GM18498 (cell line): ENCODE data around the gene HOXD1.

Experiments
- ATAC-seq: cut with Tn5 transposase; IDR thresholded peaks from one replicate; pipeline ENCODE4 v1.9.1; 2021; ENCODE audit warnings: mild to moderate bottlenecking, moderate library complexity; ENCODE audit not compliant: unreplicated experiment

Gene HOXD1

DNA sequence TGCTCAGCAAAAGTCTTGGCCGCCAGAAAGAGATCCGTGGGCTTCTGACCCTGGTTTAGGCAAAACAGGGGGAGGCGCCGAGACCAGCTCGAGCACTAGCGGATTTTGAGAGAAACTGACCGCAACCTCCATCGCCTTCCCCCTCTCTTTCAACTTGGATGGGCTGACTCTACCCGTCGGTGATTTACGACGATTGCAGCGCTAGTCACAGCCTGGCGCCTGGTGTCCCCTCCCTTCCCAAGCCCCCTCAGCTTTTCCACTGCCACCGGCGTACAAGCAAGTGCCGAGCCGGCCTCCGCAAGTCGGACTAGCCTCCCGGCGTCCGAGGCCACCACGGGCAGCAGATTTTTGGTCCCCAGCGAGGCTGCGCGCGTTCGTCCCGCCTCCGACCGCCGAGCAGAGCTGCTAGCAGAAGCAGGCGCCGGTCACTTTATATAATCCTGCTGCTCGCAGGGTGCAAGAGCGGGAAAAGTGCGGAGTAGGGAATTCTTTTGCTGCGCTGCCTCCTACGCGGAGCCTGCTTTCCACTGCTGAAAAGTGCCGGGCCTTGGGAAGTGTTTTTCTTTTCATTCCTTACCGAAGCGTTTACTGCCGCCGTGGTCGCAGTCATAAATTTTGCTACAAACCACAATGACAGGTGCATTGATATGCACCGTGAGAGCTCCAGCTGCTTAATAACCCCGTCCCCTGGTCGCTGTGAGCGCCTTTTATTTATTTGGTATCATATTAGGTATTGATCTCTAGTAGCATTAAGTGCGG lies 23.7 kb upstream of the HOXD1 start:
- no peak for ATAC-seq

- ATAC-seq = no peak
These were observed 23.0 kb upstream of the HOXD1 start for GRCh38 chr2:176165370-176166050.

DNA sequence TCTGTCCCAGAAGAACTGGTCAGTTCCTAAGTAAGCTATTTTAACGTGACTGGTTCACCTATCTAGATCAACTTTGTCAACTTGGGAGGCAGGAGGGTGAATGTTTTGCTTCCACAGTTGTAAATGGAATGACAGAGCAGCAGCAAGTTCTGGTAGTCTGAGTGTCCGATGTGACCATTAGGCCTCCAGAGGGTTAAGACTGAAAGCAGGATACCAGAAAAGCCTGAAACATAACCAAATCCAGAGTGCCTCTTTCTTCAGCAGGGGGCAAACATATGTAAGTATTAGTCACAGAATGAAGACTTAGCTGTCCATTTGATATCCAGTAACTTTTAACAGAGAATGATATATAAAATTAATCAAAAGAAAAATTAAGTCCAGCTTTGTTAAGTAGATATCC lies 22.2 kb upstream of the HOXD1 start:
- no peak for ATAC-seq

GRCh38 chr2:176167398-176167797 lies 21.1 kb upstream of the HOXD1 start:
- ATAC-seq = no peak

DNA sequence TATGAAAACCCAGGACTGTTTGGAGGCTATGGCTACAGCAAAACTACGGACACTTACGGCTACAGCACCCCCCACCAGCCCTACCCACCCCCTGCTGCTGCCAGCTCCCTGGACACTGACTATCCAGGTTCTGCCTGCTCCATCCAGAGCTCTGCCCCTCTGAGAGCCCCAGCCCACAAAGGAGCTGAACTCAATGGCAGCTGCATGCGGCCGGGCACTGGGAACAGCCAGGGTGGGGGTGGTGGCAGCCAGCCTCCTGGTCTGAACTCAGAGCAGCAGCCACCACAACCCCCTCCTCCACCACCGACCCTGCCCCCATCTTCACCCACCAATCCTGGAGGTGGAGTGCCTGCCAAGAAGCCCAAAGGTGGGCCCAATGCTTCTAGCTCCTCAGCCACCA lies 19.3 kb upstream of the HOXD1 start:
- ATAC-seq = no peak

DNA sequence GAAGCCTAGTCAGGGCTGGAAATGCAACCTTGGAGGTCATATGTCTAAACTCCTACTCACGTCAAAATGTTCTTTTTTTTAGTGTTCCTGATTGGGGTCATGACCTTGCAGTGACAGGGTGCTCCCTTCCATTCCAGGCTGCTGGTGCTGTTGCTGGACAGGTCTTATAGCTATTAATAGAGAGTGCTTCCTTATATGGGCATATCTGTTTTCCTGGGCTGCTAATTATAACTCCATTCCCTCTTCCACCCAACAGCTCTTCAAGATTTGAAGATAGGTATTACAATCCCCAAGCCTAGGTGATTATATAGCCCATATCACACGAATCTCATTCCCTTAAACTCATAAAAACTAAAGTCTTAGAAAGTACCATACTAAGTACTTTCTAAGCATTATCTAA lies 18.8 kb upstream of the HOXD1 start:
- no peak for ATAC-seq

DNA sequence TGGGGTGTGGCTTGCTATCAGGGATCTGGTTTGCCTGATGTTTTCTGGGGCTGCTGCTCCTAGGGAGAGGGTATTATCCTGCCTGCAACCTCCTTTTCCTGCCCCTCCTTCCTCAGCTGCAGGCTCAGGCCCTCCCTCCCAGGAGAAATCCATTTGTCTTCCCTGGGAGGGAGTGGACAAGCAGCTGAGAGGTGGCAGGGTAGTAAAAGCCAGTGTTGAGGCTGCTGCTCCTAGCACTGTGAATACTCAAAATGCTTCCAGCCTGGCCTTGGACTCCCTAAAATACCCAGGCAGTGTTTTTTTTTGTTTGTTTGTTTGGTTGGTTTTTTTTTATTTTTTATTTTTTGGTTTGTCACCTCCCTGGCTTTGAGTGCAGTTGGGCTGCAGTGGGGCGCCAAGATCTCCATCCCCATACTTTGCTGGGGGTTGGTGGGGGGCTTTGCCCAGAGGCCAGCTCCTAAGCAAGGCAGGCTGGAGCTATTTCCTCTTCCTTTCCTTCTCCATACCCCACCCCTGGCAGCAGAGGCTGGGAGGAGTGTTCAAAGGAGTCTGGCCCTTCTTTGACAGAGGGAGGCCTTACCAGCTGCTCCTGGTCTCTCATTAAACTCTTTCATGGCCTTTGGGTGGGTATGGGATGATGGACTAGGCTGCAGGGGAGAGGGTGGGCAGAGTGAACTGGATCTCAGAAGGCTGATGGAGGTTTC lies 17.7 kb upstream of the HOXD1 start:
- ATAC-seq = no peak

DNA sequence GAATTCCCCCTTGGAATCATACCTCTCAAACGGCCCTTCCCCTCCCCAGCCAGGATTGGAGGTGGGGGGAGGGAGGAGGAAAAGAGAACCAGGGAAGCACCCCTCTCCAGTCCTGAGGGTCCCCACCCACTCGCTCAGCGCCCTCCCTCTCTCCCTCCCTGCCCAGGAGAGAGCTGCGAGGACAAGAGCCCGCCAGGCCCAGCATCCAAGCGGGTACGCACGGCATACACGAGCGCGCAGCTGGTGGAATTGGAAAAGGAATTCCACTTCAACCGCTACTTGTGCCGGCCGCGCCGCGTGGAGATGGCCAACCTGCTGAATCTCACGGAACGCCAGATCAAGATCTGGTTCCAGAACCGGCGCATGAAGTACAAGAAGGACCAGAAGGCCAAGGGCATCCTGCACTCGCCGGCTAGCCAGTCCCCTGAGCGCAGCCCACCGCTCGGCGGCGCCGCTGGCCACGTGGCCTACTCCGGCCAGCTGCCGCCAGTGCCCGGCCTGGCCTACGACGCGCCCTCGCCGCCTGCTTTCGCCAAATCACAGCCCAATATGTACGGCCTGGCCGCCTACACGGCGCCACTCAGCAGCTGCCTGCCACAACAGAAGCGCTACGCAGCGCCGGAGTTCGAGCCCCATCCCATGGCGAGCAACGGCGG lies 17.0 kb upstream of the HOXD1 start:
- no peak for ATAC-seq

- ATAC-seq = no peak
These were observed 16.2 kb upstream of the HOXD1 start for GRCh38 chr2:176172007-176172894.

DNA sequence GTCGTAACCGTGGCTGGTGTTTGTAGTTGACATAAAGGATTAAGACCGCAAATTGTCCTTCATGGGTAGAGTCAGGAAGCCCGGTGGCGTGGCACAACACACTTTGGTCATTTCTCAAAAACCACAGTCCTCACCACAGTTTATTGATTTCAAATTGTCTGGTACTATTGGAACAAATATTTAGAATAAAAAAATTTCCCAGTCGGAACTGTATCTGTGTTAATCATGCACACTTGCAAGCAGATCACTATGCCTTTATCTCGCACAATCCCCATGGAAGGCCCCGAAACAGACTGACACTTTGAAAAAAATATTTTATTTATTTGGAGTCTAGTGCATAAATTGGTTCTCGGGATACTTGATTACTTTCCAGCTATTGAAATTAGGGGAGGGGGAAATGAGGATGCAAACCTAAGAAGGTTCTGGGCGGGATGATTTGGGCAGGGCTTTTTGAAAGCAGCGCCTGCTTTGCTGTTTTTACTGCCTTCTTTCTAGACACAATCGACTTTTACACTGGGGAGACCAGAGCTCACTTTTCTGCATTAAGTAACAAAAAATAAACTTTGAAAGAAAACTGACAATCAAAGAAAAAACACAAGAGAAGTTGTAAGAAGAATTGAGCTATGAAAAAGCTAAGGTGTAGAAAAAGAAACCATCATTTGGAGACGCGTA lies 15.4 kb upstream of the HOXD1 start:
- ATAC-seq = no peak

DNA sequence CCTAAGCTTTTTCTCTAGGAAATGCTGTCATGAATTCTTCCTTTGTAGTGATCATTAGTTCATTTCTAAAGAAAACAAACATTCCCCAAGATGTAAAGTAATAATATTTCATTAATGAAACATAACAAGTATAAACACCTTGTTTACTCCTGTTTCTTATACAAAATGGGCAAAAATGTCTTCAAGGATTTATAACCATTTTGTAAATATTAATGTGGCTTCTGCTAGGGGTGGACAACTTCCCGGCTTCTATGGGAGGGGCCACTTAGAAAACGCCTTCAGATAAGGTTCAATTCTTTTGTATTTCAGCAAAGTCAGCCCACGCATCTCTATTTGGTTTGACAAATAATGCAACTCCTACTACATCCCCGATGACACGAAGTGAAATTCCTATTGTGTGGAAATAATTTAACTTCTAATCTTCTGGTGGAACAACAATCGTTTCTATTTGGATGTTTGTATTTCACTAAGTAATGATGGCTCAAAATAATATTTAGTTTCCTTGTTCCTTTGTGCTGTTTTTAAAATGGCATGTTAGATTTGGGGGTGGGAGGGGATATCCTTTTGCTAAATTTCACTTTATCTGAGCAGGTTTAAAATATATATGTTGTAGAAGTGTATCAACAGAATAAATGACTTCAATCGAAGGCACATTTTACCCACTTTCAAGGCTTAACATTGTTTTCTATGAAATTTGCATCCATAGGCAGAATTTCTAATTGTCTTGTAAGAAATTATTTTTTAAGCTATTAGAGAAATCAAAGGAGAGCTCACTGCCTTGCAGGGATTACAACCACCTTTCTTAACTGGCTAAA lies 14.7 kb upstream of the HOXD1 start:
- no peak for ATAC-seq

- ATAC-seq = no peak
These were observed 14.1 kb upstream of the HOXD1 start for GRCh38 chr2:176174382-176174823.

DNA sequence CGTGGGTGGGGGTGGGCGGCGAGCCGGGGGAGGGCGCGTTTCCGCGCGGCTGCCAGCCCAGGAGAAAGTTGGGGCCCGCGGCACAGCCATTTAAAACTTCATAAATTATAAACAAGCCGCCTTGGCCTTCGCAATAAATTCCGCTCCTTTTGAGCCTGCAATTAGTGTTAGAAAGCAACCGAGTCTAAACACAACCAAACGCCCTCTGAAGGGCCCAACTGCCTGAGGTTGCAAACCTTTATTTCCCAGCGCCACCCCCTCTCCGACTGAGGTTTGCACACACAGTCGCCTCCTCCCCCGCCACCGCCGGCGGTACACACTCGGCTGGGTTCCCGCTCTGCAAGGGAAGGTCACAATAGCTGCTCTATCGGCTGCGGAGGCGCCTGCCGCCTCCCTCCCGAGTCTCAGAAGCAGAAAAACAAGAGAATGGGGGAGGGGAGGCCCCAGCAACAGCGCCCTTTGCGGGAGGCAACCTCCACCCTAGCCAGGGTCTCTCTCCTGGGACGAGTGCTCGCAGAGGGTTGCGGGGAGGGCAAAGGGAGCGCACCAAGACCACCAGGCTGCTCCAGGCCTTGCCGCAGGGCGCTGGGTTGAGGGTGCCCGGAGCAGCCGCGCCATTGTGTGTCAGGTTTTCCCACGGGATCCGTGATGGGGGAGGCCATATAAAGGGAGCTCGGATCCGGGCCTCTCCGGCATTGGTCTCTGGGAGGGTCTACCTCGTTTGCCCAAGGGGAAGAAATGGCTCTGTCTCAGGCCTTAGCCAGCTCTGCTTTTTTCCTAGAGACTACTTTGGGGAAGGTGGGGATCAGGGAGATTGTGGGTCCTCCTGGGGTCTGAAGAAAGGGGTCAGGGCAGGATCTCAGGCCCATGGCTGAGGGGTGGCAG lies 13.4 kb upstream of the HOXD1 start:
- no peak for ATAC-seq

DNA sequence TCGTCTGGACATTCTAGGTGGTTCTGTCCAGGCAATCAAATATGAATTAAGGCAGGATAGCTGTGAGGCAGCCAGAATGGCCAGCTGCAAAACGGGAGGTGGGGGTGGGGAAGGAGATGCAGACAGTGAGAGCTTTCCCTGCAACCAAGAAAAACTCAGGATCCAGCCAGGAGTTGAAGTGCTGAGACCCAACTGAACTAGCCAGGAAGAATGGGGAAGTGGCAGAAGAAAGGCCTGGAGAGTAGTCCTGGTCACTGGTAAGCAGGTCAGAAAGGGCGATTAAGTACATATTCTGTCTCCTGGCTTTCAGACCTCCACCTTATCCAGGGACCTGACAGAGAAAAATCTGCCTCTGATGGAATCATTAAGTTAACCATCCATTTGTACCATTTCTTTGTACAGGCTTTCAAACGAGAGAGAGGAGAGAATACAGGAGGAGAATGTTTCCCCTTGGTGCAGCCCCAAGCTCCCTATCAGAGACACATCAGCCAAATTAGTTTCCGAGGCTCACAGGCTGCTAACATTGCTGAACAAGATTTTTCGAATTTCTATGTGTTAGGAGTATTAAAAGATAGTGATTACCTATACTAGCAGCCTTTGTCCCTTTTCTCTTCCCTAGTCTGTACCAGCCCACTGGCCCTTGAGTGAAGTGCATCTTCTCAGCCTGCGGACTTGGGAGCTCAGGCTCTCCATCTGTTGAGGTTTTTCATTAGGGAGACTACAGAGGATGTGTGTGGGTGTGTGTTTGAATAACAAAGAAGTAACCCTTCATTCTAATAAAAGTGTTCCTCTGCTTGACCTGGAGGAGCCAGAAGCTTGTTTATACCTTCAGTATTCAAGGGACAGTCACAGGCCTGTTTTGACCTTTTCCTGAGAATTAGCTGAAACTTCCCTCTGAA lies 12.5 kb upstream of the HOXD1 start:
- no peak for ATAC-seq

DNA sequence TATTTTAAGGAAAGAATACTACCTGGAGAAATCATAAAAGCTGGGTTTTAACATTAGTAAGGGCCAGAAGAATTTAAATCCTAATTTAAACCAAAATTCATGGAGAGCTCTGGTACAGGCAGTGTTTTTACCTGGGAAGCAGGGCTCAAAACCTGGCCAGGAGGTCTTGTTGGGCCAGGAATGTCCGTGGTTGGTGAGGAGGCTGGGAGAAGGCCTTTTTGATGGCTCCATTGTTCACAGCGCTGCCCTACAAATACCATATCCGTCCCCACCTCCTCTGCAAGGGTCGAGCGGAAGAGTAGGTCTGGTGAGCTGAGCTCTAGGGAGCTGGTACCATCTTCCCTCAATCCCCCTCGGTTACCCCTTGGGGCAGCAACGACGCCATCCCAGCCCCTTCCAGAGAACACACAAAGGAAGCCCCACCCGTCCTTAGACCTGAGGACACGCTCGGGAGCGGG lies 10.9 kb upstream of the HOXD1 start:
- ATAC-seq = no peak

- ATAC-seq = no peak
These were observed 10.3 kb upstream of the HOXD1 start for GRCh38 chr2:176178038-176178756.
